B cell (primary cell): ENCODE measurements around the gene MYL11. TPM values are rescaled to one million over a fixed set of nuclear protein-coding genes. Genes with fewer than 3 reads are reported as not detected.
A peak's percentile ranks its signal among the peaks of the same experiment; 100 is the strongest.
"Not testable (repeated sequence)": the region's sequence is repeated elsewhere in the genome, so short reads cannot be mapped to it uniquely, and the experiment has no call there.

ENCODE experiments used
- ATAC-seq: fragments of 200-7000 bp; cut with Tn5 transposase; one replicate; pipeline ENCODE4 v1.10.0; 2021; ENCODE audit warnings: low read depth, mild to moderate bottlenecking, moderate number of reproducible peaks, moderate library complexity
- CTCF ChIA-PET: fragments of 350-600 bp; sonication (Branson Sonifier 250); formaldehyde crosslinking; loops from one replicate; lab custom pipeline; 2021; ENCODE audit warnings: antibody characterized with exemption, inconsistent platforms; lab: Charles Lee
- POLR2A ChIA-PET: fragments of 350-600 bp; sonication (Branson Sonifier 250); formaldehyde crosslinking; loops from one replicate; lab custom pipeline; 2021; ENCODE audit warnings: antibody characterized with exemption; lab: Charles Lee
- DNase-seq: peaks from one replicate; pipeline ENCODE4 v3.0.0; 2013
- H2AFZ ChIP-seq: 2 replicates; pipeline ENCODE4 v1.6.1; 2012; ENCODE audit warnings: mild to moderate bottlenecking, low read depth, low read length; ENCODE audit not compliant: insufficient read depth, poor library complexity, severe bottlenecking
- H3K27ac ChIP-seq, 2 donors: 1 replicate in 1 of 2; 2 replicates in 1 of 2; pipeline ENCODE4 v1.5.1; 2012 to 2013; ENCODE audit warnings: low read length in 2 of 2, mild to moderate bottlenecking in 2 of 2, moderate library complexity in 1 of 2
- H3K27me3 ChIP-seq, 4 experiments: fragments of 200-600 bp in 1 of 4; sonication (generic) in 1 of 4; replicated peaks in 1 of 4; 1 replicate in 2 of 4; 2 replicates in 2 of 4; pipeline versions ENCODE4 v1.6.1 to v1.7.0; 2013 to 2016; ENCODE audit warnings: low read length in 3 of 4, mild to moderate bottlenecking in 2 of 4, mixed read lengths in 1 of 4, moderate library complexity in 1 of 4; ENCODE audit not compliant: insufficient read depth in 4 of 4, control insufficient read depth in 3 of 4; ENCODE audit errors: control extremely low read depth in 1 of 4
- H3K36me3 ChIP-seq, 2 experiments: replicated peaks in 1 of 2; 1 replicate in 1 of 2; 2 replicates in 1 of 2; pipeline versions ENCODE4 v1.6.1 to v1.7.1; 2013; ENCODE audit warnings: low read length in 1 of 2; ENCODE audit not compliant: insufficient read depth in 2 of 2, control insufficient read depth in 1 of 2; ENCODE audit errors: control extremely low read depth in 1 of 2, extremely low read depth in 1 of 2
- H3K4me1 ChIP-seq, 2 donors: fragments of 200-600 bp in 1 of 2; sonication (generic) in 1 of 2; 1 replicate in 1 of 2; 2 replicates in 1 of 2; pipeline versions ENCODE4 v1.5.1 to v1.6.1; 2013 to 2017; ENCODE audit warnings: low read length in 2 of 2; ENCODE audit not compliant: control insufficient read depth in 2 of 2, insufficient read depth in 2 of 2
- H3K4me2 ChIP-seq: replicated peaks from 2 replicates; pipeline ENCODE3; 2012; ENCODE audit warnings: mild to moderate bottlenecking, low read depth, low read length; ENCODE audit not compliant: poor library complexity, severe bottlenecking
- H3K4me3 ChIP-seq, 5 experiments: fragments of 200-600 bp in 1 of 5; sonication (generic) in 1 of 5; 1 replicate in 3 of 5; 2 replicates in 2 of 5; pipeline versions ENCODE4 v1.5.1 to v1.7.0; 2011 to 2016; ENCODE audit warnings: low read length in 4 of 5, mild to moderate bottlenecking in 4 of 5, low read depth in 2 of 5, control low read depth in 1 of 5, moderate library complexity in 1 of 5; ENCODE audit not compliant: insufficient read depth in 1 of 5; ENCODE audit errors: control extremely low read depth in 1 of 5, extremely low read depth in 1 of 5
- H3K79me2 ChIP-seq: fragments of 200-600 bp; sonication (generic); one replicate; pipeline ENCODE4 v1.6.0; 2016; ENCODE audit warnings: low read length; ENCODE audit not compliant: control insufficient read depth, insufficient read depth
- H3K9ac ChIP-seq: fragments of 200-600 bp; sonication (generic); 2 replicates; pipeline ENCODE4 v1.6.1; 2017; ENCODE audit warnings: mild to moderate bottlenecking, low read length, moderate library complexity
- H3K9me3 ChIP-seq, 3 donors: one replicate each; pipeline versions ENCODE4 v1.6.1 to v1.7.1; 2013; ENCODE audit warnings: low read length in 2 of 3; ENCODE audit not compliant: control insufficient read depth in 2 of 3, insufficient read depth in 1 of 3; ENCODE audit errors: control extremely low read depth in 1 of 3
- H4K20me1 ChIP-seq: 2 replicates; pipeline ENCODE4 v1.6.0; 2012; ENCODE audit warnings: mild to moderate bottlenecking, low read length; ENCODE audit not compliant: insufficient read depth, control insufficient read depth, poor library complexity, severe bottlenecking
- H3K27ac Mint-ChIP-seq: one replicate; pipeline ENCODE4 v1.8.0; 2021; ENCODE audit warnings: mixed read lengths
- H3K27me3 Mint-ChIP-seq: one replicate; pipeline ENCODE4 v1.8.0; 2021; ENCODE audit warnings: mixed read lengths
- H3K4me1 Mint-ChIP-seq: one replicate; pipeline ENCODE4 v1.8.0; 2021; ENCODE audit warnings: mixed read lengths
- H3K4me3 Mint-ChIP-seq: one replicate; pipeline ENCODE4 v1.8.0; 2021; ENCODE audit warnings: mixed read lengths
- H3K9me3 Mint-ChIP-seq: one replicate; pipeline ENCODE4 v1.8.0; 2022; ENCODE audit warnings: mixed read lengths; ENCODE audit not compliant: insufficient read depth
- CTCF ChIP-seq: fragments of 200-600 bp; IDR thresholded peaks from one replicate; pipeline ENCODE4 v1.8.0; 2022; ENCODE audit warnings: antibody characterized with exemption, mild to moderate bottlenecking
- EZH2 ChIP-seq: IDR thresholded peaks from 2 replicates; pipeline ENCODE4 v1.6.1; 2012; ENCODE audit warnings: borderline replicate concordance, low read depth, mild to moderate bottlenecking, moderate library complexity, low read length; ENCODE audit not compliant: insufficient read depth, poor library complexity, severe bottlenecking
- WGBS: methylation state at CpG from one replicate; pipeline ENCODE4 v1.1.5; 2013; ENCODE audit warnings: missing lambda C conversion rate; ENCODE audit not compliant: insufficient coverage; 5-methylcytosine and 5-hydroxymethylcytosine counted together
- intact Hi-C: fragments of 100-400 bp; cut with micrococcal nuclease; formaldehyde crosslinking; loops from one replicate; pipeline ENCODE4 v1.10.0; 2022
- polyA plus RNA-seq: library from polyadenylated mRNA; depleted of rRNA; stranded (reverse); fragments of >200 nt; gene quantifications from 2 replicates; pipeline ENCODE4 v1.2.3, GENCODE V29; 2012
- total RNA-seq, 2 donors: library from RNA; stranded (reverse); fragments of 120-200 nt in 1 of 2; gene quantifications; 1 replicate in 1 of 2; 2 replicates in 1 of 2; pipeline versions ENCODE4 v1.2.3 to v1.2.4, GENCODE V29; 2013 to 2022

Gene MYL11
- total and polyA plus RNA-seq, 2 donors (not counting 1 experiment from before 2014, with no cell fraction given), result 3.6 TPM; not detected in 1

- Mint-ChIP-seq H3K27me3 (no peaks in the 10 kb centered on the region), H3K4me3 (peak overlapping the region; percentile 84), H3K4me1 (peaks cover 26% of the 10 kb centered on the region), H3K9me3 (no peaks in the 10 kb centered on the region), H3K27ac (peak overlapping the region; percentile 70)
- peaks cover 0 to 16% of the 10 kb centered on the region in 2 experiments for H3K36me3 ChIP-seq
- peak overlapping the region; percentile 71 for H3K9ac ChIP-seq
- ATAC-seq, result no peak
- no peak for TF ChIP-seq CTCF
- no peak for TF ChIP-seq EZH2
- peak overlapping the region; percentile 87 for H3K4me2 ChIP-seq
- H3K9me3 ChIP-seq, result no peaks in the 10 kb centered on the region
- WGBS, result 31% methylated on average over 8 of the region's 13 CpGs
- intact Hi-C loops, result loop anchor here (1.0 to 10.0 kb wide), 7 partner anchors 13 to 531 kb away; partner anchors contain the start of genes CD2BP2, CDIPT, SEPTIN1 and TBC1D10B
- peaks cover 30% of the 10 kb centered on the region for H3K79me2 ChIP-seq
- peaks cover 16 to 39% of the 10 kb centered on the region in 2 donors for H3K4me1 ChIP-seq
- H3K4me3 ChIP-seq, result peak overlapping the region; percentile 32 to 75 (median 66)
- no peaks in the 10 kb centered on the region for H3K27me3 ChIP-seq
- H4K20me1 ChIP-seq, result peaks cover 25% of the 10 kb centered on the region
- peak overlapping the region in 1 of 2 donors; percentile 33 for H3K27ac ChIP-seq
- H2AFZ ChIP-seq, result peak overlapping the region; percentile 95
- no peak for DNase-seq
- ChIA-PET CTCF (interaction anchor here (0.7 to 5.0 kb wide), 8 partner anchors 9 to 34 kb away, joined by 3 to 65 read pairs (median 7); partner anchors contain the start of genes DCTPP1, SEPTIN1, TBC1D10B and ZNF771), POLR2A (interaction anchor here (0.8 to 4.7 kb wide), 6 partner anchors 11 to 41 kb away, joined by 3 to 51 read pairs (median 7); partner anchors contain the start of genes CD2BP2, SEPTIN1, TBC1D10B and ZNF771)
These were observed 21.5 kb downstream of the MYL11 start for GRCh38 chr16:30395992-30396585.

GRCh38 chr16:30396627-30397026, 22.0 kb downstream of the MYL11 start:
- not testable (repeated sequence) for H3K9ac ChIP-seq, H3K27ac Mint-ChIP-seq, DNase-seq, H3K27ac ChIP-seq, H3K4me3 ChIP-seq, H3K27me3 ChIP-seq, H3K9me3 Mint-ChIP-seq, H2AFZ ChIP-seq, H3K9me3 ChIP-seq, H3K27me3 Mint-ChIP-seq, ATAC-seq
- Histone ChIP-seq H3K79me2 (peaks cover 30% of the 10 kb centered on the region), H4K20me1 (peaks cover 25% of the 10 kb centered on the region), H3K4me1 (peaks cover 16 to 39% of the 10 kb centered on the region in 2 donors), H3K4me2 (peak overlapping the region; percentile 87), H3K36me3 (peaks cover 0 to 16% of the 10 kb centered on the region in 2 experiments)
- peak overlapping the region; percentile 59 for H3K4me3 Mint-ChIP-seq
- ChIA-PET CTCF (interaction anchor here (1.0 to 5.0 kb wide), 4 partner anchors 12 to 21 kb away, joined by 3 to 65 read pairs (median 7); partner anchors contain the start of genes SEPTIN1 and ZNF771), POLR2A (interaction anchor here (0.8 to 4.7 kb wide), 5 partner anchors 11 to 42 kb away, joined by 3 to 51 read pairs (median 9); partner anchors contain the start of genes CD2BP2, SEPTIN1, TBC1D10B and ZNF771)
- intact Hi-C loops, result loop anchor here (10.0 kb wide), 1 partner anchor 532 kb away; the partner anchor contains the start of gene CDIPT
- H3K4me1 Mint-ChIP-seq, result peaks cover 29% of the 10 kb centered on the region
- WGBS, result 90% methylated on average over 2 of the region's 4 CpGs
